Activated CD4-positive, CD25-positive, alpha-beta regulatory T cell treated with anti-CD3 and anti-CD28 coated beads, Interleukin-2, amount 50 U/mL, for 72 hours (primary cell): Measurements from ENCODE around the gene AFAP1.

ENCODE experiments used
- DNase-seq: peaks from one replicate; pipeline ENCODE4 v3.0.0; 2021

Gene AFAP1

DNA sequence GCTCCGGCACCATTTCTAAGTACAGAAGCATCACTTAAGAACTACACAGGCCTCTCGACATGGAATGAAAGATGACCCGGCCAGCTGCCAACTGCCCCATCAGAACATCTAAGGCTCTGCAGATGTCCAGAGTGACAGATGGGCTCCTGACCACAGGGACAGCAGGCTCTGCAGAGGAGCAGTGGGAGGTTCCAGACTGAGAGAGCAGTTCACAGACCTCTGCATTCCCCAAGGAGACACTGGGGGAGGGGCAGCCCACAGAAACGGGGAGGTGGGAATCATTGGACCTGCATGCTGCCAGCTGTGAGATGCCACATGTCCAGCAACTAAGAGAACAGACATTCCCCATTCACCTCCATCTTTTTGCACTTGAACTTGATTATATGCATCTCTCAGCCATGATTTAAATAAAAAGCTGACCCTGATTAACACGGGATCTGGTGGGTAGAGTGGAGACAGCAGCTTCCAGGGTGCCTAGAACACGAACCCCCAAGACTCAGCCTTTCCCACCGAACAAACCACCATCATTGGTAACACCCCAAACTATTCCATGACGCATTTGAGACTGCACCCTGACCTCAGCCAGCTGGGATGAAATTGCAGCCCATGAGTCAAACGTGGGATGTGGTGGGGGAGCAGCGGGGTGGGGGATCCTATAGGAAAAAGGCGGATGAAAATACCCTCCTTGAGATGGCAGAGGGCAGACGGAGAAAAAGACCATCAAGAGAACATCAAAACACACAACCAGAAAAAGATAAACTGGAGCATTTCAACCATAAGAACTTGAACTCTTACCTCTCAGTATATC is 47.2 kb downstream of the AFAP1 start:
- DNase-seq = no peak

DNA sequence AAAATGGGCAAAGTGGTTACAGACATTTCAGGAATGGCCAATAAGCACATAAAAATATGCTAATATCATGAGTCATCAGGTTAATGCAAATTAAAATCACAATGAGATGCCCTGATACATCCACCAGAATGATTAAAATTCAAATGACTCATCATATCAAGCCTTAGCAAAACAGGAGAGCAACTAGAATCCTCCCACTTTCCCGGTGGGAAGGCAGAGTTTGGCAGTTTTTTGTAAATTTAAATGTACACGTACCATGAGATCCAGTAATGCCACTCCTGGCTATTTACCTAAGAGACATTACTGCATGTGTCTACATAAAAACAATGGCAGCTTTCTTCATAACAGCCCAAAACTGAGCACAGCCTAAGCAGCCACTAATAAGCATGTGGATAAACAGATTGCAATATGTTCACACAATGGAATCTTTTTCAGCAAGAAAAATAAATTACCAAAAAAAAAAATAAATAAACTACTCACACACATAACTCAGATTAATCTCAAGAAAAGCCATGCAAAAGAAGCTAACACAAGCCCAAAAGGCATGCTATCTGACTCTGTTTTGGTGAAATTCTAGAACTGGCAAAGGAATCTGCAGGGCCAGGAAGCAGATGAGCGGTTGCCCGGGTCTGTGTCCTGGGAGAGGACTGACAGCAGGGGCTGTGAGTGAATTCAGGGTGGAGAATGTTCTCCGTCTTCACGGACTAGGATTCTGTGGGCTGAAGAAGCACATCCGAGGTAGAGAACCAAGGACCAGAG is 48.8 kb downstream of the AFAP1 start:
- no peak for DNase-seq

DNA sequence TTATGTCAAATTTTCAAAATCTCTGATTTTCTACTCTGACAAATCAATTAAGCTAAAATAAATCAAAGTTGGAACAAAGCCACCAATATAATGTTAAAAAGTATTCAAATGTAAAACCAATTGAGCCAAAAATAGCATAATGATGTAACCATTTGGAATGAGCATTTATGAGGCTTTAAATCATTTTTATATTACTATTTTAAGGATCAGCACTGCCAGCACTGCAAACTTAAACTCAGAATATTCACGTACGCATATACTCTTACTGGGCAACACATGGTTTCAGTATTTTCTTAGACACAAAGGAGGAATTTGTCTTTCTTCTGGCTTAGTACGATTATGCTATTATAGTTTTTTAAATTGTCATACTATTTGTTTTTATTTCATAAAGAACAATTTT is 52.2 kb downstream of the AFAP1 start:
- no peak for DNase-seq

DNA sequence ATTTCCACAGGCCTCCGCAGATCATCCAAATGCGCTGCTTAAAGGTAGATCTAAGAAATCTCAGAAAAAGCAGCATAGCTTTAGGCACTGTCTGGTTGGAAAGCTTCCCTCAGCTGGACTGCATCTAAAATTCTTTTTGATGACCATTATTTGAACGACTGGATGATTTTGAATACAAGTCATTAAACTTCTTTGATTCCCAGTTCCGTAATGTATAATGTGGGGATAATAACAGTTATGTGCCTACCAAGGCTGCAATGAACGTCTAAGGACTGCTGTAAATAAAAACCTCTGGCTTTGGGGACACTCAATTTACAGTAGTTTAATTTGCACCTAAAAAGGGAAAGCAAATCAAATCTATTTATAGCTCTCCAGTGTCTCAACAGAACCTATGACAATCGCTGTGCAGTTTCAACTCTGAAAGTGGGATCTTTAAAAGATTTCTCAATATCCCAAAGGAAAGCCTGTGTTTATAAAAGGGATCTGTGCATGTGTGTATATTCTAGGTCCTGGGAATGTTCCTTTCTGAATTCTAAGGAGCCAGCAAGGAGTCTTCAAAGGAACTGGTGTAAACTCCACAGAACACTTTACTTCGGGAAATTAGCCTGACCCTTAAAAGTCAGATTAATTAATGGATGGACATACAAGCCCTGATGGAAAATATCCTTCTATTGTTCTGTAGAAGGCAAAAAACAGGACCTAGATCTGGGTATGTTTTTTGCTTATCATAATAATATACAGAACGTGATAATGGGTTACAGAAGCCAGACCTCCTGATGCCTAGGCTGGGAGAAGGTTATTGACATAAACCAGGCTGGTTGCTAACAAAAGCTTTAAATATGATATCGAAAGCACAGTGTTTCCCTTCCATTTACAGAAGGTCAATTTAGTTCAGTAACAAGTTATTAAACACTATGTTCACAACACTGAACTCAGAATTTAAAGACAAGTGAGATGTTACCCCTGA is 53.4 kb downstream of the AFAP1 start:
- DNase-seq = no peak

DNA sequence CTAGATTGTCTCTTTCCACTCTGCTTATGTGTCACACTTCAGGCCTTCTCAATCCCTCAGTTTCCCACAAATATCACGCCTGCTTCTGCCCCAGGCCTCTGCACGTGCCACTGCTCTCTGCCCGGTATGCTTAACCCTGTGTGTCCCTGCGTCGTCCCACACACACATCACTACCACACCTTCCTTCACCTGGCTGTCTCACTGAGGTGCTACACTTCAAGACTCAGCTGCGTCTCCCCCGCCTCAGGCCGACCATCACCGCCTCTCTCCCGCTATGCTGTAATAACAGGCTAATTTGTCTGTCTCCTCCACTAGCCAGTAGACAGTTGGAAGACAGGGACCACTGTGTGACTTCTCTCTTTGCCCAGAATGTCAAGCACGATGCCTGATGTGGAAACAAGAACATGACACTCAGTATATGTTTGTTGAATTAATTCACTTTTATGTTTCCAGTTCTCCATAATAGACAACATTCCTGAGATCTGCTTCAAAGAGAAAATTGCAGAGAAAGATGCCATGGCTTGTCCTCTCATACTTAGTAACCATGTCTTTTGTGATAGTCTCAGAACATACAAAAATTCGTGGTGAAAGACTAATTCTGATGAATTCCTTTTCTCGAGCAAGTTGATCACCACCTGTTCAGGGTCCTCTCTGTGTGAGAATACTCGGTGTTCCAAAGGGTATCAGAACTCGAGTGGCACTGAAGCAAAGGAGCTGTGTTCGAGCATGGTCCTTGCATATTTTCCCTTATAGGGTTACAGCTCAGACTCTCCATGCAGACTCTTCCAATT is 54.2 kb downstream of the AFAP1 start:
- DNase-seq = no peak

DNA sequence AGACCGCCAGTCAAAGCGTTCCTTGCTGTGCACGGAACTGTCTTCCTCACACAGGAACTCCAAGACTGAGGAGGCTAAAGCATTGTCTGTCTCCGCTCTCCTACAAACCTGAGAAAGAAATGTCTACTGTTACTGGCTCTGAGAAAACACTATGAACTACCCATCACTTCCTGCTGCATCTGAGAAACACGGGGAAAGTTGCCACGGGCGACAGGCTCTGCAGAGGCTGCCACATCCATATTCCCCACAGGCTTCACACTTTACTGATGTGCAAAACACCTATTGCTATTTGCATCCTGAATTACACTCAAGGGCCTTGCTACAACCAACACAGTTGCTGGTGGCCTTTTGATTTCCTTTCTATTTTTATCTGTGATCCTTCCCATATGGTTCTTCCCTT is 59.0 kb downstream of the AFAP1 start:
- DNase-seq = no peak

DNA sequence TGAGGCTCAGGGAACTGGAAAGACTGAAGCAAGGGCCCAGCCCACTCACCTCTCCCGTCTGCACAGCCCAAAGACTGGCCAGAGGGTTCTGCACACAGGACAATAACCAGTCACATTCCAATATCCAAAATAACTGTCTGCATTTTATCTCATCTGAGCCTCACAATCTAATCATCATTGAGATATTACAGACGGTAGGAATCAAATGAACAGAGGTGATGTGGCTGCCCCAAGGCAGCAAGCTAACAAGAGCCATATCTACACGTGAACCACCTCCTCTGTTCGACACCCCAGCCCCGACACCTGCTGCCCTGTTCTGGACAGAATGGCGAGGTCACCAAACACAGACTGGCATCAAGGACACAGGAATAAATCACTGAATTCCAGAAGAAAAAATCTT is 60.5 kb downstream of the AFAP1 start:
- no peak for DNase-seq

DNA sequence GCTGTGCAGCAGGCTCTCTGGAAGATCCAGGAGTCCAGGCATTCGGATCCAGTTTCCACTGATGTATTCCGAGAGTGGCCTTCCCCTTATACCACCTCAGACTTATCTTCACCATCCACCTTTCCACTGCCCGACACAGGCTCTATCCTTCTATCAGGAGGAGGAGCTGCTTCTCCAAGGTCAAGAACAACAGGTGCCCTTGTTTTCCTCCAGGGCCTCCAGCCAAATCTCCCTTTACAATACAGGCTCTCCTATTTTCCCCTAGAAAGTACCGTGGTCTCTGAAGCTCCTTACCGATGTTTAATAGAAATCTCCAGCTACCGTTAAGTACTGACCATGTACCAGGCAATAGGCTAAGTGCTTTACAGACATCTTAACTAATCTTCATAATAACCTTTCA is 61.3 kb downstream of the AFAP1 start:
- DNase-seq = no peak

DNA sequence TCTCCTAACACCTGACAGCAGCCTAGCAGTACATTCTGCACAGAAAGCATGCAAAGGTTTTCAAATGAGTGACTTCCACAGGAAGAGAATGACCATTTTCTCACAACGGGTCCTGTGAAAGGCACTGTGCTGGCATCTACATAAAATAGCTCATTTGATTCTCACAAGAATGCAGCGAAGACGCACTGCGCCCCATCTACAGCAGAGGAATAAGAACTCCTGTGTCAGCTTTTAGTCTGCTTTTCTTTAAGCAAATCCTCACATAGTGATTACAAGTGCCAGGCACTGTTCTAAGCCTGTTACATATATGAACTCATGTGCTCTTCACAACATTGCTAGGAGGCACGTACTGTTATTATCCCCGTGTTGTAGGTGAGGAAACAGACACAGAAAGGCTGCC is 62.5 kb downstream of the AFAP1 start:
- no peak for DNase-seq

DNA sequence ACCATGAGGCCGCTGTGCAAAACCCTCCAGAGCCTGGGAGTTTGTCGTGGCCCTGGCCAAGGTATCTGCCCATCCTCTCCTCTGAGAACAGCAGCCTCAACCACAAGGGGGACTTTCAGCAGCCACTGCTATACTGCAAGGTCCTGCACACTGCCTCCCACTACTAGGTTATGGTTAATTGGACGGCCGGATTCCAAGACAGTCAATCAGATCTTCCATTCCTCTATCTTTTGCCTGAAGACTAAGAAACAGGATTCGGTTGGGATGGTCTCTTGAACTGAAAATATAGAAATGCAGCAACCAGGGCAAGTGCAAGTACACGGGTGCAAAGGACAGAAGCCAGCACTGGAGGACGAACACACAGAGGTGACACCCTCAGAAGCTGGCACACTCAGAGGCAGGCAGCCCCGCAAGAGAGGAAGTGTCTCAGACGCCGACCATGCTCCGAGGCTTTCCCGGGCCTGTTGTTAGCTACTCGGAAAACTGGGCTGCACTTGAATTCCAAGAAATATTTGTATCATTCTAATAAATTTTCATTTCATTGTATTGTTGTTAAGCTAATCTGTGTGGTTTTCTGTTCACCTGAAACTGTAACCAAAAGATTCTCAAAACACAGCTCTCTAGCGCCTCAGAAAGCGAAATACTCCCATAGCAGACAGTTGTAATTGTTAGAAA is 63.3 kb downstream of the AFAP1 start:
- no peak for DNase-seq

DNA sequence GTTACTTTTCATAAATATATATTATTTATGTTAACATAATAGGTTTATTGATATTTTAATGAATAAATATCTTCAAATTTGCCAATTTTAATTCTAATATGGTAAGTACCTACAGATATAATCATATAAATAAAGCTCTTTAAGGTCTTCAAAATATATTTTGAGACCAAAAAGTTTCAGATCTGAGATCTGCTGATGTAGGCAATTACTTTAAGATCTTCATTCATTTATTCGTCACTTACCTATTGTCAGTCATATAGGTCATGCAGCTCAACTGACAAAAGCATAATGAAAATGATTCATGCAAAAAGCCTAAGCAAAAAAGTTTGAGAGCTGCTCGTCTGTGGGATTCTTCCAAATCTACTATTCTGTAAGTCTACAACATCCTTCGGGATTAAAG is 64.8 kb downstream of the AFAP1 start:
- no peak for DNase-seq

DNA sequence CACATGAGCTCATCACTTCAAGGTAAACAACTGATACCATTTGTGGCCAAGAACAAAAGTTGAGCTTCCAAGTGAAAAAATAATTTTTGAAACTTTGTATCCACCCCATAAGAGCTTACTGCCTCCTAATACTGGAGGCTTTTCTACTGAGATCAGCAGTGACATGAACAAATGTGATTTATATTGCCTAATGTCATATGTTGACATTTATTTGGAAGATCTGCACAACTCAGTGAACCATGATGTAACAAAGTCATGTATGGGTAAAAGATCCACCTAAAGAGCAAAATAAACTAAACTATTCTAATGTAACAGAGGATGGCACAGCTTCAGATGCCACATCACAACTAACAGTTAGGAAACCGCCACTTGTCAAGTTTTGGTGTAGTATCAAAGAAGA is 65.8 kb downstream of the AFAP1 start:
- no peak for DNase-seq

DNA sequence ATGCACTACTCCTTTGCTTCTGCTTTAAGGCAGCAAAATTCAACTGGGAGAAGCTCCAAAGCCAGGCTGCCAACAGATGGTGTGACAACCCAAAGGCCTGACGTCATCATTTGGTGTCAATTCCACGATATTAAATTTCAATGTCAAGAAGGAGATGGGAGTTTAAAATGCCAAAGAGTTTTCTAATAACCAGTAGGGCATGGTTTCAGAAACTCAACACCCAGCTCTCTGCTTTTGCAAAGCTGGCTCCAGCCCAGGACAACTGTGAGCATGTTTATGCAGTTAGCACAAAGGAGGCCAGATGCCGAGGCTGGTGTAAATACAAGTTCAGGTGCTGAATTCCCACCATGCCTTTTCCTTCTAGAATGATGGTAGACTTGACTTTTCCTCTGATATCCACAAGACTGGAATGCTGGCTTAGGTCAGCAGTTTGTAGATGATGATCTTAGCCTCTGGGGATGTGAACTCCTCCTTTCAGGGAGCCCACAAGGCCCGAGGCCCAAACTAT is 67.3 kb downstream of the AFAP1 start:
- DNase-seq = no peak

DNA sequence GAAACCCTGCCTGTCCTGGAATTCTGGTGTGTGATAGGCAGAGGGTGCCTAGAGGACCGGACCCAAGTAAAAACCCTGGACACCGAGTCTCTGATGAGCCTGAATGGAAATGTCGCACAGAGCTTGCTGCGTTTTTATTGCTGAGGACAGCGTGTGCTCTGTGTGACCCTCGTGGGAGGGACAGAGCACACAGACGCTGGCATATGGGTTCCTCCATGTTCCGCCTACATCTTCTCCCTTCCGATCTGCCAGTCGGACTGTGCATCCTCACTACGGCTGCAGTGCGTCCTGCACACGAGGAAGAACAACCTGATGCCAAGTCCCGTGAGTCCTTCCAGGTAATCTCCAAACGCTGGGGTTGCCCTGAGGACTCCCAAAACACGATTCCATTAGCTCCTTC is 68.3 kb downstream of the AFAP1 start:
- DNase-seq = no peak

DNA sequence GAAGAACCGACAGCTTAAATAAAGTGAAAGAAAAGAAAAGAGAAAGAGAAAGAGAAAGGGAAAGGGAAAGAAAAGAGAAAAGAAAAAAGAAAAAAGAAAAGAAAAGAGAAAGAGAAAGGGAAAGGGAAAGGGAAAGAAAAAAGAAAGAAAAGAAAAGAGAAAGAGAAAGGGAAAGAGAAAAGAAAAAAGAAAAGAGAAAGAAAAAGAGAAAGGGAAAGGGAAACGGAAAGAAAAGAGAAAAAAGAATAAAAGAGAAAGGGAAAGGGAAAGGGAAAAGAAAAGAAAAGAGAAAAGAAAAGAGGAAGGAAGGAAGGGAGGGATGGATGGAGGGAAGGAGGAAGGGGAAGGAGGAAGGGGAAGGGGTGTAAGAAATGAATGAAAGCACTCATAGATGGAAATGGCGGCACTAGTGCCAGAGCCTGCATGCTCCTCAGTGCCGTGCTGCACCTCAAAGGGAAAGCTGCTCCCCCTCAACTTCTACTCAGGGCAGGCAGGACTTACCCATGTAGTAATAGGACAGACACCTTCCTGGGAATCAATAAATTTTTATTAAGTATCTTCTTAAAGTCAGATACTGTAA is 70.7 kb downstream of the AFAP1 start:
- no peak for DNase-seq

DNA sequence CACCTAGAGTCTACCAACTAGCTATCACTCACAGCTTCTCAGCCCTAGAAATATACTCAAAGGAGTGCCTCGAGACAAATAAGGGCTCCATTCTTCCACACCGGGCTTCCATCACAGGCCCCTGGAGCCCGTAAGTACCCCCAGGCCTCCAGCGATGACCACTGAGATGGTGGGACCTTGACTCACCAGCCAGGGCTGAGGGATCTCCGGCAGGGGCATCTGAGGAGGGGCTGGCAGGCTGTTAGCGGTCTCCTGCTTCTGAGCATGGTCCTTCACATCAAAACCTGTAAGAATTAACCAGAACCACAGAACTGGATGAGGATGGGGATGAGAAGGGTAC is 71.3 kb downstream of the AFAP1 start:
- DNase-seq = no peak

DNA sequence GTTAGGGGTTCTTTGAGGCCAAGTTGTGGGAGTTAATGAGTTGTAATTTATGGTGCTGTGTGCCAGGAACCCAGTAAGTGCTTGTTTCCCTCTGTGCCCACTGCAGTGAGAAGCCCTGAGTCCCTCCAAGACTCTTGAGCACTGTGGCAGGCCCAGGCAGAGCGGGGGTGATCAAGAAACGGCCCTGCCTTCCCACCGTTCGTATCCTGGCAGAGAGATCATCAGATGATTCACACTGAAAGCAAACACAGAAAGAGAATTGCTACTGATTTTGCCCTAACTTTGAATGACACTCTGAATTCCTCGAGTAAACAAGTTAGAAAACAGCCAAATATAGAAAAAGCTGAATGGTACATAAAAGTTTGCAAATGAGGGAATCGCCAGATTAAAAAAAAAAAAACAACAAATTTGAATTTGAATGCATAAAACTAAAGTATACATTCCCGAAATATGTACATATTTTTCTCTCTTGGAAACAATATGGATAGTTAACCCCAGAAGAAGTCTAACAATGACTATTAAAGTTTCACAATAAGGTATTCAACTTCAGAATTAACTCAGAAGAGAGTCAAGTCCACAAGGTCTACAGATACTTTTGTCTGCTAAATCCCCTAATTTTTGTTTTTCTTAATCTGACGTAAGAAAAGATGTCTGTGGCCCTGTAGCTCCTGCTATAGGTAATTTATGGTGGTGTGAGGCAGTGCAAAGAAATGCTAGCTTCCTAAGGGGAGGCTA is 71.8 kb downstream of the AFAP1 start:
- no peak for DNase-seq

DNA sequence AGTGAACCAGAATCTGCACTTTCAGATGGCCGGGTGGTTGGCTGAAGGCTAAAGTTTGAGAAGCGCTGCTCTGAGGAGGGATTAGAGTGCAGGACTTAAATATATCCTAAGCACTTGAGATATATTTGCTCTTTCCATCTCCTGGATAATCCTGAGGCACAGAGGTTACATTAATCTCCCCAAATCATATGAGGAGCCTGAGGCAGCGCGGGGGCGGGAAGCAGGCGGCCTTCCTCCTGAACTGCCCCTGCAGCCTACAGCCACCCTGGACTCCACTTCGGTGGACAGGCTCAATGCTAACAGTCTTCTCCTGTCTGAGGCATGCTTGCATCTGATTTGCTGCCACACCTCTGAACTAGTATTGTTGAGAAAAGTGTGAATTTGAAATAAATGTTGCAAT is 72.5 kb downstream of the AFAP1 start:
- DNase-seq = no peak

DNA sequence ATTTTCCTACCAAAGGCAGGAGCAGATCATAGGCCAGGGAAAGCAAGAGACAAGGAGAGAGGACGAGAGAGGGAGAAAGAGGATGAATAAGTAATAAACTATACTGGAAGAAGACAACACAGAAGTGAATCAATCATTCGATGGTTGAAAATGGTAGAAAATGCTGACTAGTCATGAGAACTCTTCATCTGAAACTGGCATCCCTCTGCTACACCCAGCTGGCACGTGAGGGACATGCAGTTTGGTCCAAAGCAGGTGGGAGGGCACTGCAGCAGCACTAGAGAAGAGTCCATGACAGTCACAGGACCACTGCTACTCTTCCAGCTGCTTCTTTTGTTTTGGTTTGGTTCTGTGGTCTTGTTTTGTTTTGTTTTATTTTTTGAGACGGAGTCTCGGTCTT is 74.1 kb downstream of the AFAP1 start:
- DNase-seq = no peak

DNA sequence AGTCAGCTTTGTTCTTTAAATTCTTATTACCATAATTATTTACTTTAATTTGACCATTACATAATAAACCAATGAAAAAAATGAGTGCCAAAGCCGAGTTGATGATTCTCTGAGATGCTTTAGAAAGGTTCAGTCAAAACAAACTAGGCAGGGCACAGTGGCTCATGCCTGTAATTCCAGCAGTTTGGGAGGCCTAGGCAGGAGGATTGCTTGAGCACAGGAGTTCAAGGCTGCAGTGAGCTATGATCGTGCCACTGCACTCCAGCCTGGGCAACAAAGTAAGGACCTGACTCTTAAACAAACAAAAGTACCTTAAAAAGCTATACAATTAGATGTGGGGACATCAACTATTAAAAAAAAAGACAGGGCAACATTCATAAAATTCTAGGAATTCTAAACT is 75.0 kb downstream of the AFAP1 start:
- DNase-seq = no peak
